Bronchial epithelial cell (primary cell): ENCODE results near the gene MAP4K5. TPM values are rescaled to one million over a fixed set of nuclear protein-coding genes. Genes with fewer than 3 reads are reported as not detected.

Source experiments
- DNase-seq: peaks from one replicate; pipeline ENCODE4 v3.0.0-alpha.2; 2010; ENCODE audit warnings: low read depth
- FAIRE-seq: peaks from 2 replicates; lab custom pipeline; 2011; peaks lifted over from hg19 to GRCh38; lab: Jason Lieb, UNC
- H3K27me3 ChIP-seq: 2 replicates; pipeline ENCODE4 v1.5.1; 2011; ENCODE audit warnings: low read length; ENCODE audit not compliant: control insufficient read depth, insufficient read depth
- H3K36me3 ChIP-seq: 2 replicates; pipeline ENCODE4 v1.5.1; 2011; ENCODE audit warnings: low read length; ENCODE audit not compliant: control insufficient read depth, insufficient read depth
- H3K4me3 ChIP-seq: 2 replicates; pipeline ENCODE4 v1.5.1; 2011; ENCODE audit warnings: mild to moderate bottlenecking, low read depth, low read length, control low read depth
- total RNA-seq: library from RNA; depleted of rRNA; stranded (reverse); fragments of >200 nt; gene quantifications from 2 replicates; pipeline ENCODE4 v1.2.1, GENCODE V29; 2014
- TF ChIP-seq, protein P1 (sequence below): IDR thresholded peaks from 2 replicates; pipeline ENCODE4 v1.5.1; 2011; ENCODE audit warnings: mild to moderate bottlenecking, moderate library complexity, low read length, control low read depth, inconsistent platforms; ENCODE audit not compliant: insufficient read depth, severe bottlenecking

MAP4K5 gene
- total RNA-seq, 1 donor from 2014 or later = 28.4 TPM

DNA sequence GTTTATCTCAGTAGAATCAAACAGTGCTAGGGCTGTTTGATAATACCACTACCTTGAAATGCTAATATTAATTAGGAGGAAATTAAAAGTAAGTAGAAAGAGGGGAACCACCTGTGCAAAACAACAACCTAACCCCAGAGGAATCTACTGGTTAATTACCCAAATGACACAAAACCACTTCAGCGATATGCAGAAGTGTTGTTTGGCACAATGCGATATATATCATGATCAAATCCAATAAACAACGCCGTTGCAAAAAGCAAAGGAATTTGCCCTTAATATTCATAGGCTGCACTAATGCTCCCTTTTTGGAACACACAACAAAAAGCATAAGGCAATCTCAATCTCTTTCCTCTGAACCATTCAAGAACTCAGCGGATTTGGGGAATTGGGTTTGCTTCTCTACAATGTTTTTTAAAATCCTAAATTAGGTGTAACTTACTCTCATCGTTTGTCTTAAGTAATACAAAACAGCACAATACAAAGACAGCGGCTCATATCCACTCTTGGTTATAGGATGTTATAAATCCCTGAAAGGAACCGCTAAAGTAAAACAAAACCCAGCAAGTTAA is 1.5 kb downstream of the MAP4K5 start:
- Histone ChIP-seq H3K27me3 (no peaks in the 10 kb centered on the region), H3K36me3 (peaks cover 1% of the 10 kb centered on the region), H3K4me3 (peak overlapping the region; percentile 69)
- no peak for DNase-seq
- TF ChIP-seq, protein P1, sequence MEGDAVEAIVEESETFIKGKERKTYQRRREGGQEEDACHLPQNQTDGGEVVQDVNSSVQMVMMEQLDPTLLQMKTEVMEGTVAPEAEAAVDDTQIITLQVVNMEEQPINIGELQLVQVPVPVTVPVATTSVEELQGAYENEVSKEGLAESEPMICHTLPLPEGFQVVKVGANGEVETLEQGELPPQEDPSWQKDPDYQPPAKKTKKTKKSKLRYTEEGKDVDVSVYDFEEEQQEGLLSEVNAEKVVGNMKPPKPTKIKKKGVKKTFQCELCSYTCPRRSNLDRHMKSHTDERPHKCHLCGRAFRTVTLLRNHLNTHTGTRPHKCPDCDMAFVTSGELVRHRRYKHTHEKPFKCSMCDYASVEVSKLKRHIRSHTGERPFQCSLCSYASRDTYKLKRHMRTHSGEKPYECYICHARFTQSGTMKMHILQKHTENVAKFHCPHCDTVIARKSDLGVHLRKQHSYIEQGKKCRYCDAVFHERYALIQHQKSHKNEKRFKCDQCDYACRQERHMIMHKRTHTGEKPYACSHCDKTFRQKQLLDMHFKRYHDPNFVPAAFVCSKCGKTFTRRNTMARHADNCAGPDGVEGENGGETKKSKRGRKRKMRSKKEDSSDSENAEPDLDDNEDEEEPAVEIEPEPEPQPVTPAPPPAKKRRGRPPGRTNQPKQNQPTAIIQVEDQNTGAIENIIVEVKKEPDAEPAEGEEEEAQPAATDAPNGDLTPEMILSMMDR = no peak
- FAIRE-seq = no peak

DNA sequence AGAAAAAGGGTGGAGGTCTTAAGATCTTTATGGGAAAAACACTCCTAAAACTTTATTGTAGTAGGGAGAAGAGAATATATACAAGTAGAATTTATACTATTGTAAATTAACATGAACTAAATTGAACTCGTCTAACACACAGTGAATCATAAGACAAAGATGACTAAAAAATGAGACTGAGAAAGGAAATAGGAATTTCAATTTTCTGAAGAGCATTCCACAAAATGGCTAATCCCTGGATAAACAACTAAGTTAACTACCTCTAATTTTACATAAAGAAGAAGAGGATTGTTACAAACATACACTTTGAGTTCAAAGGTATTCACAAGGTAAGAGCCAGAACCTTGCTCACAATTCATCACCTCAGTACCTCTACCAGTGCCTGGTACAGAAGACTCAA is 2.0 kb downstream of the MAP4K5 start:
- H3K36me3 ChIP-seq = peaks cover 1% of the 10 kb centered on the region
- no peak for FAIRE-seq
- H3K27me3 ChIP-seq = no peaks in the 10 kb centered on the region
- no peak overlapping the region for H3K4me3 ChIP-seq
- DNase-seq = peak; percentile 74
- TF ChIP-seq, protein P1 = no peak

- FAIRE-seq (no peak), DNase-seq (no peak)
- TF ChIP-seq, protein P1 = no peak
- peaks cover 1% of the 10 kb centered on the region for H3K36me3 ChIP-seq
- H3K4me3 ChIP-seq = no peak overlapping the region
- no peaks in the 10 kb centered on the region for H3K27me3 ChIP-seq
Observed at GRCh38 chr14:50529288-50530179, 2.8 kb downstream of the MAP4K5 start.

DNA sequence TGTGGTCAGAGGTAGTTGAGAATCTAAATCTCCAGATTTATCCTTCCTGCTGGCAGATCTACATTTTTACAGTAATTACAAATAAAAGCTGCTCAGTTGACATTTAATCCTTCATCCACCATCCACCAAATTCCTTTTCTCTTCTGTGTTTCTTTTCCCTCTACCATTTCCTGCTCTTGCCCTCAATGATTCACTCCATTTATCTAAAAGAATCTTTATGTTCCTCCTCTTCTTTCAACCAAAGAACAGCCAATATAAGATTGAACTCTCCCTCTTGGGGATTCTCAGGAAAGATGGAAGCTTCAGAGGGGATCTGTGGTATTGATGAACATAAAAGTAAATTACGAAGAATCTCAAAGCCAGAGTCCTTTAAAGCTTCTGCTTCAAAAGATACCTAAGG is 4.4 kb downstream of the MAP4K5 start:
- Histone ChIP-seq H3K36me3 (peaks cover 1% of the 10 kb centered on the region), H3K4me3 (no peak overlapping the region), H3K27me3 (no peaks in the 10 kb centered on the region)
- no peak for DNase-seq
- TF ChIP-seq, protein P1 = no peak
- no peak for FAIRE-seq

GRCh38 chr14:50524731-50525515 is 7.4 kb downstream of the MAP4K5 start:
- no peak overlapping the region for H3K4me3 ChIP-seq
- H3K36me3 ChIP-seq = peaks cover 1% of the 10 kb centered on the region
- TF ChIP-seq, protein P1 = no peak
- DNase-seq = peak; percentile 34
- no peak for FAIRE-seq
- H3K27me3 ChIP-seq = no peaks in the 10 kb centered on the region
